ENCODE data around the gene SNRPD3.

Gene SNRPD3

GRCh38 chr22:24535348-24535747 is 20.5 kb upstream of the SNRPD3 start:
- DNase-seq = no peak

GRCh38 chr22:24536089-24536488 is 19.7 kb upstream of the SNRPD3 start:
- no peak for DNase-seq

DNA sequence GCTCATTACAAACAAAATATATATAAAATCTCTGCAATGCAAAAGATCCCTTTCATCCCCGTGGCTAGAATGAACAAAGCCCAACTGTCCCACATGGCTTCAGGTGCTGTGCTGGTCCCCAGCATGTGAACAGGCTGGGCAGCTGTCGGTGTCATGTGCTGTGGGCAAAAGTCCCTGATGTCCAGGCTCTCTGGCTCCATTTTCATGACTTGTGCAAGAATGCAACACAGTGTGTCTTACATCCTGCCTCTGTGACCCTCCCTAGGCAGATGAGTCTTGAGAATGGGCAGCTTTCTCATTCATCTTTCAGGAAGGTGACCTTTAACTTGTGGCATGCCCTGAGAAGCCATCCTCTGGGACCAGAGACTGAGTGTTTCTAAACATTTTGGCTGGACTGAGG is 15.3 kb upstream of the SNRPD3 start:
- no peak for DNase-seq

DNA sequence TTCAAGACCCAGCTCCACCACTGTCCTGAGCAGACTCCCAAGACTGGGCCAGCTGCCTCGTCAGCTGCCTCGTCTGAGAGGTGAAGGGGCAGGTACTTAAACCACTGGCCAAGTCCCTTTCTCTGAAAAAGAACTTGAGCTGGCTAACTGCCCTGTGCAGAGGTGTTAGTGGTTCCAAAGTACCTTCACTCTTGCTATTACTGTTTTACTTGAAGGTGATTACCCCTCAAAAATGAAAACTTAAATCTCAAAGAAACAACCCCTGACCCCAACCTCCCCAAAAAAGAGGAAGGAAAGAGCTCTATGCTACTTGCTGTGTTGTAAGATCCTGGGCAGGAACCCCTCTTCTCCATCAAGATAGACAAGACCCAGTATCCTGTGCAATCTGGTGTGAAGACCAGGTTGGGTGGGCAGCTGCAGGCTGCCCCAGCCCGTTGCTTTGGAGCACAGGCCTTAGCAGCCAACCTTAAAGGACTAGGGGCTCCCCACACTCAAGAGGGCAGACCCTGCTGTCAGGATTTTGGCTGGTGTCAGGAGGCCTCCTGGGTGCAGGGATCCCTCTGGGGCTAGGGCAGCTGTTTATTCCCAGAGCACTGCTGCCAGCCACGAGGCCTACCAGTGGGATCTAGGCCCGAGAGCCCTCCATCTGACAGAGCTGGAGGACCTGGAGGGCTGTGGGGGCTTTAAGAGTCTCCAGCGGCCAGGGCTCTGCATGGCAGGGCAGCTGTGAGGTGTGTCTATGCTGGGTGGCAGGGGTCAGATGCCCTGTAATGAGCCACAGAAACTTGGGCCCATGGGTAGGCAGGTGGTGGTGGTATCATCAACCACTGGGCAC is 13.9 kb upstream of the SNRPD3 start:
- DNase-seq = no peak

DNA sequence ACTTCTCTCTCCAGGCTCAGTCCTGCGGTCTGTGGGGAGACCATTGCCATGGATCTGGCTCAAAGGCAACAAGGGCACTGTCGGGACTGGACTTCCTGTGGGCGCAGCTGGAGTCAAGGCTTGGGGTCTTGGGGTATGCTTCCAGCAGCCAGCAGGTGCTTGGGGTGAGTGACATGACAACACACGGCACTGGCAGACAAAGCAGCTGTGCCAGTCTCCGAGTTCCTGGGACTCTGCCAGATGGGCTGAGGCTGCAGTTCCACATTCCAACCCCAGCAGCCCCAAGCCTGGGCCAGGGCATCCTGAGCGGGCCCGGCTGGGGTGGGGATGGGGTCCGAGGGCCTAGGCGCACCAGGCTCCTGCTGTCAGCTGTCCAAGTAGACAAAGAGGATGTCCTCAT is 13.2 kb upstream of the SNRPD3 start:
- DNase-seq = no peak

DNA sequence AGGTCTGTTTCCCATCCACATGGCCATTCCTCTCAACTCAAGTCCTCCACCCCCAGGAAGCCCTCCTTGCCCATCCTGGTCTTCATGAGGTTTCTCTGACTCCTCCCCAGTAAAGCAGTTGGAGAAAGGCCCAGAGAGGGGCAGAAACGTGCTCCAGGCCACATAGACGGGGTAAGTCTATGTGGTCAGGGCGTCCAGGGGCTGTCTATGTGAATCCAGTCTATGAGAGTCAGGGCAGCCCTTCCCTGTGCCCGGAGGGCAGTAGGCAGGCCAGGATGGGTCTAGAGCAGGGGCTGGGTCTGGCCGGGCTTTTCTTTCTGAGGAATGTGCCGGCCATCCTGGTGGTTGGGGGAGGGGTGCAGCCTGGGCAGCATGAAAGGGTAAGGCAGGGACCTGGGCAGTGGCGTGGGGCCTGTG is 12.6 kb upstream of the SNRPD3 start:
- DNase-seq = no peak

DNA sequence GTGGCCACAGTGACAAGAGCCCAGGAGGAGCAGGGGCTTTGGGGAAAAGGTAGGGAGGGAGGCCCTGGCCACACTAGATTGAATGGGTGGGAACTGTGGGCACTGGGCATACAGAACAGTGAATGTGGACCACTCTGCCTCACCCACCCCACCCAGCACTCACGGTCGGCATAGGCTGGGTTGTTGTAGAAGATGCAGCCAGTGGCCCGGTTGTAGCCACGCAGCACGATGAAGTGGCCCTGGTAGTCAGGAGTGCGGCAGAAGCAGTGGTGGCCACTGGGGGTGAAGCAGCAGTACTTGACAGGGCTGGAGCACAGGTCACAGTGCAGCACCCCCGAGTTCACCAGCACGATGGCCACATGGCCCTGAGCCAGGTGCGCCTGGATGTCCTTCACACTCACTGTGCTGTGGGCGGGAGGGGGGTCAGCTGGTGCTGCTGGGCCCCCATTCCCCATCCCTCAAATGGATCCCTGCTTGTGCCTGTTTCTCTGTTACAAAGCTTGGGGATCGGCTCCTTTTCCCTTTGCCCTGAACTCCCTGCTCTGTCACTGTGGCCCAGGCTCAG is 12.0 kb upstream of the SNRPD3 start:
- no peak for DNase-seq

DNA sequence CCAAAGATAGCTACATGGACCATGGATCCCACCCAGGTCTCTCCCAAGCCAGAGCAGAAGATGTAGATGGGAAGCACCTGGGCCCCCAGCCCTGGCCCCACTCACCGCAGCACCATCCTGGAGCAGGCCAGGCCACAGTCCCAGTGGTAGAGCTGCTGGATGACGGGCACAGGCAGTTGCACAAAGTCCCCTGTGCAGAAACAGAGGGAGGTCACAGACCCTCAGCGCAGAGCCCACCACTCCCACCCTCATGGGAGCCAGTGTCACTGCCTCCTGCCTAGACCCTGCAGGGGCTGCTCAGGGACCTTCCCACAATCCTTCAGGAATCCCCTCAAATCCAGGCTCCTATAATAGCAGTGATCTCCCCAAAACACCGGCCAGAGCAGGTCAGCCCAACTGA is 7.0 kb upstream of the SNRPD3 start:
- no peak for DNase-seq

- peak in 1 of 2 donors; percentile 35 for DNase-seq
Measured at GRCh38 chr22:24550028-24550901, 5.5 kb upstream of the SNRPD3 start.

- DNase-seq = no peak
Measured at GRCh38 chr22:24550902-24551435, 4.8 kb upstream of the SNRPD3 start.

DNA sequence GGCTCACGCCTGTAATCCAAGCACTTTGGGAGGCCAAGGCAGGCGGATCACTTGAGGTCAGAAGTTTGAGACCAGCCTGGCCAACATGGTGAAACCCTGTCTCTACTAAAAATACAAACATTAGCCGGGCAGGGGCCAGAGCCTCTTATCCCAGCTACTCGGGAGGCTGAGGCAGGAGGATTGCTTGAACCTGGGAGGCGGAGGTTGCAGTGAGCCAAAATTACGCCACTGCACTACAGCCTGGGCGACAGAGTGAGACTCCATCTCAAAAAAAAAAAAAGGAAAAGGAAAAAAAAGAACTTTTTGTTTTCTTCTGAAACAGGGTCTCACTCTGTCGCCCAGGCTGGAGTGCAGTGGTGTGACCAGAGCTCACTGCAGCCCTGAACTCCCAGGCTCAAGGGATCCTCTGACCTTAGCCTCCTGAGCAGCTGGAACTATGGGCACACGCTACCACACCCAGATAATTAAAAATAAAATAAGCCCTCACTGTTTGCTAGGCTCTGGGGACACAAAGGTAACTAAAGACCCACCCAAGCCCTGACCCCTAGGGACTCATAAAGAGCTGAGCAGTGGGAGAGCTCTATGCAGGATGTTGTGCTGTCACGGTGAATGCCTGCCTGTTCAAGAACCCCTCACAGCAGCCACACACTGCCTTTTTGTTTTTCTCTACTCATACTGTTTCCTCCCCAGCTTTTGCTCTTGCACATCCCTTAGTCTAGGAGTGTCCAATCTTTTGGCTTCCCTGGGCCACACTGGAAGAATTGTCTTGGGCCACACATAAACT is 3.1 kb upstream of the SNRPD3 start:
- peak in 1 of 2 donors; percentile 27 for DNase-seq

DNA sequence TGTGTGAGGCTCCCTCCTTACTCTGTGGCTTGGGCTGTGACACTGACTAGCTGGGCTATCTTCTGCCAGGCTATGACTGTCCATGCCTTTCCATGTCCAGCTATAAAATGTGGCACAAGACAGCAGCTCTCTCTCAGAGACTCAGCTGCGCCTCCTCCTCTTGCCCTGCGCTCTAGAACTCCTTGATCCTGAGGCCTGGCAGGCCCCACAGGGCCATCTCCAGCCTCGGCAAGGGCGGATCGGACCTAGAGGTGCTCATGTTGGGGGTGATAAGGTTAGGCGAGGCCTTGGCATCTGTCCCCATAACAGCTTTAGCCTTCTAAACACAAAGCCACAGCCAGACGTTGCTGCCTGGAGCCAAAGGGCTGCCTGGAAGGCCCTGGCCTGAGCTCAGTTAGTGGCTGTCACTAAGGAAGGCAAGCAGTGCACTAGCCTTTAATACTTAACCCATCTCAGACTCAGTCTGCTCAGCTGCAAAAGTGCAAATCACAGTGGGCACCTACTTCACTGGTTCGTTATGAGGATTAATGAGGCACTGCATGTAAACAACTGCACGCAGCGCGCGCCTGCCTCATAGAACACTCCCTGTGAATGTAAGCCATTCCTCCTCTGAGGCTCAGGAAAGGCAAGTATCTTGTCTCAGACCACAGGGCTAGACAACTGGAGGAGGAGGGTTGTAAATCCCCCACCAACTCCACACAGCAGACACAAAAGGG is 2.0 kb upstream of the SNRPD3 start:
- DNase-seq = peak in 1 of 2 donors; percentile 1

DNA sequence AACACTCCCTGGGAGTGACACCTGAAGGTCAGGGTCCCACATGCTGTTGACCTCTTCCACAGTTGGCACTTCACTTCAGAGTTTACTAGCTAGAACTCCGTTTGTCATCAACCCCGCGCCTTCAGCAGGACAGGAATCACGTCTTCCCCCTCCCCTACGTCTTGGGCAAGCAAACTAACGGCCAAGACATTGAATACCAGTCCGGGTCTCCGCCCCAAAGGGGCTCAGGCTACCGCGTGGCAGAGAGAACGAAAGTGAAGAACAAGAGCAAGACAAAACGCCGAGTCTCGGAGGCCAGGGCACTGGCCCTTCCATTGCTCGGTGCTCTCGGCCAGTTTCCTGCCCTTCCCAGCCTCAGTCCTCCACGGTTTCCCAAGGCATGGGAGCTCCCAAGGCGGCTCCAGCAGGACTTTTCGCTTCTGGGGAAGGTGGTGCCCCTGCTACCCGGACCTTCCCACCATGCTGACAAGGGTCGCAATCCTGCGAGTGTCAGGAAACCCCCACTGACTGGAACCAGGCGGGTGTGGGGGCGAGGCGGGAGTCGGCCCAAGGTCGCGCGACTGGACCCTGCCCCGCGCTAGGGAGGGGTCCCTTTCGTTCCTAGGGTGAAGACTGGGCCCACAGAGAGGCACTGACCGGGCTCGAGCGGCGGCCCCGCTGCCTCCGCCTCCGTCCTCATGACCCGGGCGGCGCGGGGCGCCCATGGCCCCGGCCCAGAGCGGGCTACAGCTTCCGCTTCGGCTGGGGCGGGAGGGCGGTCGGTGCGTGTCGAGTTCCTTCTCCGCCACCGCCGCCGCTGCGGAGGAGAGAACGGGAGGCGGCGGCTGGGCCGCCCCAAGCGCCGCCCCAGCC is 1.3 kb upstream of the SNRPD3 start, which contains the start of gene GUCD1:
Gene GUCD1, minus strand, starts transcription at position 826 of the 852 bp plus-strand sequence. Its CDS starts 147 bp downstream, at position 679.
- DNase-seq = peak in 1 of 2 donors; percentile 26

GRCh38 chr22:24559471-24559870 is 3.7 kb downstream of the SNRPD3 start:
- DNase-seq = no peak

- no peak for DNase-seq
Measured at GRCh38 chr22:24563246-24563645, 7.4 kb downstream of the SNRPD3 start.

DNA sequence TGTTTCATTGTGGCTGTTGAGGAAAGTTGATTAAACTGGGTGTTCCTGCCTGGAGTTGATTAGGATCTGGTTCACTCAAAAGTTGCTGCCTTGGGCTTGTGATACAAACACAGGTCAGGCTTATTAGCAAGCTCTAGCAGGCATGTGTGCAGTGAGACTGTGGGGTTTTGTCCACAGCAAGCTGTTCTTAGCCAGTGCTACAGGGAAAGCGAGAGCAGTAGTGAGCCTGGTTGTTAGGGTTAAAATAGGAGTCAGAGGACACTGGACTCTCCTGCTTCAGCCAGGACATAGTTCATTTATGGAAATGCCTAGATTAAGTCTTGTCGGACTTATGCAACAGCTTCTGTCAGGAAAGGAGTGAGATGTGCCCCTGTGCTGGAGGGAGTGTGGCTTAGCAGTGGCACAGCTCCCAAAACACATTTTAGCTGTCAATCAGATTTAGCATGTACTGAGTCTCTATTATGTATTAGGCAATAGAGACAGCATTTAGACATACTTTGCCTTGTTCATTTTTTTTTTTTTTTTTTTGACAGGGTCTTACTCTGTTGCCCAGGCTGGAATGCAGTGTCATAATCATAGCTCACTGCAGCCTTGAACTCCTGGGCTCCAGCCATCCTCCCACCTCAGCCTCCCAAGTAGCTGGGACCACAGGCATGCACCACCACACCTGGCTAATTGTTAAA is 8.7 kb downstream of the SNRPD3 start:
- DNase-seq = no peak

GRCh38 chr22:24565077-24565476 is 9.3 kb downstream of the SNRPD3 start:
- no peak for DNase-seq

DNA sequence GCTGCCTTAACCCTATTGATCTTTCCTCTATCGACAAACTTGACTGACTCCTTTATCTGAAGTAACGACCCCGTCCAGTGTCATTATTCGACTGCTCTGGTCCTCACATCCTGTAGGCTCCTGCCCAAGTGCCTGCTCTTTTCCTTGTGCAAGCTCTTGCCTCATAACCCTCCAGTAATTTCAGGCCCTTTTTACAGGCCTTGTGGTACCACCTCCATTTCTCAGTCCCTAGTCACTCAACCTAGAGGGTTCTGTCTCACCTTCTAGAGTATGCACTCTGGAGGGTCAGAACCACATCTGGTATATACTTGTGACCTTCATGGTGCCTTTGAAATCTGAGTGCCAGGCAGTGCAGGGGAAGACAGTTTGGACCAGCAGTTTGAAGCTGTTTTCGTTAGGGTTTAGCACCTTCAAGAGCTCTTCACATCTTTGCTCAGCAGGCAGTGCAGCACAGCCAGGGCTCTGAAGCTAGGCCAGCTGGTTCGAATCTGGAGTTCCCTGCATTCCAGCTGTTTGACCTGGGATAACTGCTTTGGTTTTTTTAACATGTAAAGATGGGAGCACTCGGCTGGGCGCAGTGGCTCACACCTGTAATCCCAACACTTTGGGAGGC is 11.2 kb downstream of the SNRPD3 start:
- no peak for DNase-seq

DNA sequence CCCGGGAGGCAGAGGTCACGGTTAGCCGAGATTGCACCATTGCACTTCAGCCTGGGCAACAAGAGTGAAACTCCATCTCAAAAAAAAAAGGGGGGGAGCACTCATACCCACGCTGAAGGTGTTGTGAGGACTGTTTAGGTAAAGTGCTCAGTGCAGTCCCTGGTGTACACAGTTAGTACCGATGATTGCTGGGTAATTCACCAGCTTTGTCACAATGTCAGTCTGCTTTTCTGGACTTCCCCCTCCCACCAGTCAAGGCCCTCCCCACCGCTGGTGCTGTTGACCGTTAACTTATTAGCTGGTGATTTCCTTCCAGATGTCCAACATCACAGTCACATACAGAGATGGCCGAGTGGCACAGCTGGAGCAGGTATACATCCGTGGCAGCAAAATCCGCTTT is 11.9 kb downstream of the SNRPD3 start:
- no peak for DNase-seq

DNA sequence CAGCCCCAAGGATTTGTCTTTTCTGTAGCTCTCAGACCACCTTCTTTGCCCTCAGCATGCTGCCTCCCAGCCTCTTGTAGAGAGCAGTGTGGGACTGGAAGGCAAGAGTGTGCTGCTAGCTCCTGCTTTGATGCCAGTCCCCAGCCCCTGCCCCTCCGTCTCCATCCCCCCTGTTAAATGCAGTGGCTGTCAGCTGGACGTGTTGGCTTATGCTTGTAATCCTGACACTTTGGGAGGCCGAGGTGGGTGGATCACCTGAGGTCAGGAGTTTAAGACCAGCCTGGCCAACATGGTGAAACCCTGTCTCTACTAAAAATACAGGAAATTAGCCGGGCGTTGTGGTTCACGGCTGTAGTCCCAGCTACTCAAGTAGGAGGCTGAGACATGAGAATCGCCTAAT is 15.5 kb downstream of the SNRPD3 start:
- no peak for DNase-seq

All from CD4-positive, alpha-beta T cell treated with Interleukin-1 beta for 1 hour (primary cell).